HS-27A (cell line): ENCODE measurements around the gene CATSPER4.
A peak's percentile ranks its signal among the peaks of the same experiment; 100 is the strongest.
"Not testable (repeated sequence)": the region's sequence is repeated elsewhere in the genome, so short reads cannot be mapped to it uniquely, and the experiment has no call there.

ENCODE experiments used
- DNase-seq: peaks from one replicate; pipeline ENCODE4 v3.0.0-alpha.2; 2012; ENCODE audit warnings: low read depth, missing footprints

Gene CATSPER4

GRCh38 chr1:26195805-26196204, 5.4 kb downstream of the CATSPER4 start:
- DNase-seq = no peak

- DNase-seq = no peak
Measured at GRCh38 chr1:26197301-26197700, 6.9 kb downstream of the CATSPER4 start.

- DNase-seq = no peak
Measured at GRCh38 chr1:26197813-26198212, 7.4 kb downstream of the CATSPER4 start.

- no peak for DNase-seq
Measured at GRCh38 chr1:26200413-26200812, 10.0 kb downstream of the CATSPER4 start.

GRCh38 chr1:26203642-26204318, 13.4 kb downstream of the CATSPER4 start:
- DNase-seq = no peak

- no peak for DNase-seq
Measured at GRCh38 chr1:26210147-26210870, 19.9 kb downstream of the CATSPER4 start.

GRCh38 chr1:26212726-26213125, 22.3 kb downstream of the CATSPER4 start:
- no peak for DNase-seq

GRCh38 chr1:26213335-26213905, 23.0 kb downstream of the CATSPER4 start:
- no peak for DNase-seq

- no peak for DNase-seq
Measured at GRCh38 chr1:26215246-26215645, 24.8 kb downstream of the CATSPER4 start.

GRCh38 chr1:26218906-26219494, 28.6 kb downstream of the CATSPER4 start:
- peak; percentile 7 for DNase-seq

GRCh38 chr1:26220199-26220912, 30.0 kb downstream of the CATSPER4 start:
- DNase-seq = no peak

- DNase-seq = no peak
Measured at GRCh38 chr1:26221094-26221493, 30.7 kb downstream of the CATSPER4 start.

GRCh38 chr1:26224606-26225005, 34.2 kb downstream of the CATSPER4 start:
- no peak for DNase-seq

- no peak for DNase-seq
Measured at GRCh38 chr1:26225033-26225831, 34.8 kb downstream of the CATSPER4 start.

- DNase-seq = not testable (repeated sequence)
Measured at GRCh38 chr1:26230682-26231081, 40.3 kb downstream of the CATSPER4 start.

GRCh38 chr1:26233903-26234643, 43.7 kb downstream of the CATSPER4 start, which contains the start of gene CEP85:
TSS of gene CEP85 (plus strand) at chr1:26234200. CDS start at chr1:26239784, 5,584 bp downstream.
- peak; percentile 92 for DNase-seq

GRCh38 chr1:26234644-26235370, 44.4 kb downstream of the CATSPER4 start:
- peak; percentile 24 for DNase-seq

- DNase-seq = no peak
Measured at GRCh38 chr1:26237230-26237966, 47.0 kb downstream of the CATSPER4 start.

GRCh38 chr1:26239936-26240335, 49.5 kb downstream of the CATSPER4 start:
- DNase-seq = peak; percentile 20
